ENCODE data around the gene NAT10.

The NAT10 gene

GRCh38 chr11:34151166-34151565 lies 45.7 kb downstream of the NAT10 start:
- H3K4me3 ChIP-seq (ENCODE audit: insufficient read depth, low read length, poor library complexity, severe bottlenecking) = no peak overlapping the region
- H3K36me3 ChIP-seq (ENCODE audit: low read length) = no peaks in the 10 kb centered on the region
- no peaks in the 10 kb centered on the region for H3K9me2 ChIP-seq (replicated peaks; ENCODE audit: insufficient read depth, low read length)
- no peaks in the 10 kb centered on the region for H3K9me3 ChIP-seq (ENCODE audit: insufficient read depth, low read length)
- no peaks in the 10 kb centered on the region for H3F3A ChIP-seq (ENCODE audit: insufficient read depth)
- no peaks in the 10 kb centered on the region for H3K27me3 ChIP-seq (ENCODE audit: low read length)
- H3K79me2 ChIP-seq (ENCODE audit: insufficient read depth, low read length) = no peaks in the 10 kb centered on the region
- no peak for TF ChIP-seq CTCF (IDR thresholded peaks at IDR 0.05; ENCODE audit: insufficient read depth, low read length, poor library complexity, severe bottlenecking)
- TF ChIP-seq EZH2phosphoT487 (conservative IDR thresholded peaks at IDR 0.05; ENCODE audit: low read length) = no peak
- no peak overlapping the region for H3K9ac ChIP-seq (ENCODE audit: low read length)
- no peak overlapping the region for H2AFZ ChIP-seq (ENCODE audit: low read depth, low read length, severe bottlenecking)
- no peaks in the 10 kb centered on the region for H4K20me1 ChIP-seq (ENCODE audit: low read depth, low read length)
- H3K27ac ChIP-seq (ENCODE audit: low read depth, low read length) = no peak overlapping the region
- H3K4me2 ChIP-seq (ENCODE audit: low read depth, low read length, poor library complexity, severe bottlenecking) = no peak overlapping the region

- no peaks in the 10 kb centered on the region for H3F3A ChIP-seq (ENCODE audit: insufficient read depth)
- H3K36me3 ChIP-seq (ENCODE audit: low read length) = no peaks in the 10 kb centered on the region
- H3K4me2 ChIP-seq (ENCODE audit: low read depth, low read length, poor library complexity, severe bottlenecking) = no peak overlapping the region
- no peaks in the 10 kb centered on the region for H3K9me2 ChIP-seq (replicated peaks; ENCODE audit: insufficient read depth, low read length)
- no peak overlapping the region for H3K4me3 ChIP-seq (ENCODE audit: insufficient read depth, low read length, poor library complexity, severe bottlenecking)
- no peaks in the 10 kb centered on the region for H3K27me3 ChIP-seq (ENCODE audit: low read length)
- H3K27ac ChIP-seq (ENCODE audit: low read depth, low read length) = no peak overlapping the region
- H4K20me1 ChIP-seq (ENCODE audit: low read depth, low read length) = no peaks in the 10 kb centered on the region
- H2AFZ ChIP-seq (ENCODE audit: low read depth, low read length, severe bottlenecking) = no peak overlapping the region
- no peak overlapping the region for H3K9ac ChIP-seq (ENCODE audit: low read length)
- H3K79me2 ChIP-seq (ENCODE audit: insufficient read depth, low read length) = no peaks in the 10 kb centered on the region
- no peaks in the 10 kb centered on the region for H3K9me3 ChIP-seq (ENCODE audit: insufficient read depth, low read length)
- TF ChIP-seq EZH2phosphoT487 (conservative IDR thresholded peaks at IDR 0.05; ENCODE audit: low read length) (no peak), CTCF (IDR thresholded peaks at IDR 0.05; ENCODE audit: insufficient read depth, low read length, poor library complexity, severe bottlenecking) (no peak)
Measured at GRCh38 chr11:34151916-34152845, 46.8 kb downstream of the NAT10 start.

- no peak overlapping the region for H2AFZ ChIP-seq (ENCODE audit: low read depth, low read length, severe bottlenecking)
- H3K27ac ChIP-seq (ENCODE audit: low read depth, low read length) = no peak overlapping the region
- TF ChIP-seq CTCF (IDR thresholded peaks at IDR 0.05; ENCODE audit: insufficient read depth, low read length, poor library complexity, severe bottlenecking) (no peak), EZH2phosphoT487 (conservative IDR thresholded peaks at IDR 0.05; ENCODE audit: low read length) (no peak)
- H3K79me2 ChIP-seq (ENCODE audit: insufficient read depth, low read length) = no peaks in the 10 kb centered on the region
- no peaks in the 10 kb centered on the region for H3K9me2 ChIP-seq (replicated peaks; ENCODE audit: insufficient read depth, low read length)
- no peaks in the 10 kb centered on the region for H3F3A ChIP-seq (ENCODE audit: insufficient read depth)
- no peaks in the 10 kb centered on the region for H3K27me3 ChIP-seq (ENCODE audit: low read length)
- no peaks in the 10 kb centered on the region for H3K9me3 ChIP-seq (ENCODE audit: insufficient read depth, low read length)
- no peaks in the 10 kb centered on the region for H3K36me3 ChIP-seq (ENCODE audit: low read length)
- H3K4me2 ChIP-seq (ENCODE audit: low read depth, low read length, poor library complexity, severe bottlenecking) = no peak overlapping the region
- no peak overlapping the region for H3K9ac ChIP-seq (ENCODE audit: low read length)
- H4K20me1 ChIP-seq (ENCODE audit: low read depth, low read length) = no peaks in the 10 kb centered on the region
- no peak overlapping the region for H3K4me3 ChIP-seq (ENCODE audit: insufficient read depth, low read length, poor library complexity, severe bottlenecking)
Measured at GRCh38 chr11:34154059-34154875, 48.8 kb downstream of the NAT10 start.
